NCI-H82 treated with DMSO at 0.1 percent for 48 hours (cell line): ENCODE results near the gene TMPRSS11F.

Experiments
- DNase-seq: peaks from one replicate; lab custom pipeline; 2025; ENCODE audit not compliant: unreplicated experiment; lab: John Stamatoyannopoulos, UW

The TMPRSS11F gene

GRCh38 chr4:68077737-68078136 is 51.9 kb downstream of the TMPRSS11F start:
- no peak for DNase-seq

DNA sequence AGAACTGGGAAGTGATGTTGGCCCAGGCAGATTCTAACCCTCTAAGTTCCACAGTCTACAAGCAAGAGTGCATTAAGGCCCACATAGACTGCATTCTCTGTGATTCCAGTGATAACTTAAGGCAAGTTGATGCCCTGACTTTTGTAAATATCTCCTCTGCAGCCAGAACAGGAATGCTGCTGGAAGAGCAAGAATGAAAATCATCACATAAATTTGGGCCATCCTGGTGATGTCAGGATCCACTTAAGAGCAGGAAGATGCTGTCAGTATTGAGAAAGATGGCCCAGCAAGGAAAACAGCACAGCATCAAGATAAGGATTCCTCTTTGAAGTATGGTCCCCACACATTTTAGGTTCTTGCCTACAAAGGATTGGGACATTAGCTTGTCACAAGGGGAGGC is 52.4 kb downstream of the TMPRSS11F start:
- no peak for DNase-seq

DNA sequence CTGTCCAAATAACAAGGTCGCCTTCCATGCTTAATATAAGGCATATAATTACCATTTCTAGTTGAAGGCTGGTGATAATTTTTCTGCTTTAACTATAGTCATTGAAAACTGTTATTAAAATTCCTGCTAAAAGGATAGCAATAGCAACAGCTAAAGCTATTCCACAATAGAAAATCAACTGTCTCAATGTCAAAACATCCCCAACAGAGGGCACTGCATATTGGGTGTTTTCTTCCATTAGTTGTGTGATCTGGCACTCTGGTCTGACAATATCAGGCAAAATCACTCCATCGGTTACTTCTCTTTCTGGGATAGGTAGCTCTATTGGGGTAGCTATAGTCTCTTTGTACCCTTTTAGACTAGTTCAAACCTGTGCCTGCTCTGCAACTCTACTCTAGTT is 53.5 kb downstream of the TMPRSS11F start:
- DNase-seq = no peak

DNA sequence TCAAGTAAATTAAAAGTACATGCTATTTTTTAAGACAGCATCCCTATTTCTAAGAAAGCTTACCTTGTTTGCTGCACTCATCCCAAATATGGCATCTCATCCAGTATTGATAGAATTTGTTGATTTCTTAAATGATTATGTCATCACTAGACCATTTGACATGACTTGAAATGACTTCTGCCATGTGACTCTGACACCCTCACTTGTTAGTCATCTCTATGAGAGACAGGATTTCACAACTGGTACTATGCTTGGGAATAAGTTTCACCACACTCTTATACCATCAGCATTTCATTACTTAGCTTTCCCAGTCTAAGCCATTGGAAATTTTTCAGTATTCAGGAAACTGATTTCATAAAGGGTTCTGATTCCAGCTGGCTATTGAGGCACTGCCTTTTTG is 55.3 kb downstream of the TMPRSS11F start:
- no peak for DNase-seq

GRCh38 chr4:68070302-68070701 is 59.4 kb downstream of the TMPRSS11F start:
- DNase-seq = no peak

GRCh38 chr4:68062501-68062900 is 67.2 kb downstream of the TMPRSS11F start:
- DNase-seq = no peak

- no peak for DNase-seq
Observed at GRCh38 chr4:68038272-68038671, 91.4 kb downstream of the TMPRSS11F start.

GRCh38 chr4:68021185-68021584 is 108.5 kb downstream of the TMPRSS11F start:
- no peak for DNase-seq

DNA sequence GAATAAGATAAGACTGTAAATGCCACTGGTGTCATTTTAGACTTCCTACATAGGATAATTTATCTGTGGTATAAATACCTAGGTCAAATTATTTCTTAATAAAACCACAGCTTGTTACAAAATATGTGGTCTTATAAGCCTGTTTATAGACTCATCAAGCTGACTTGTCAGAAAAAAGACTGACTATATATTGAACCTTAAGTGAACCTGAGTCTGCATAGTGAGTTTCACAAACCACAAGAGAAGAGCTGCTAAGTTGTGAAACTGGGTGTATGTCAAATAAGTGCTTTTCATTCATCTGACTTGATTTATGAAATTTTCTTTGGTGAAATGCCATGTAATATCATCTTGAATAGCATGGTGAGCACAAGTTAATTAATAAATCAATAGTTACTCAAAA is 118.0 kb downstream of the TMPRSS11F start:
- DNase-seq = no peak
